GM12873 (cell line): ENCODE measurements around the gene SPTBN2.

Experiments used
- CTCF ChIP-seq: IDR thresholded peaks from 2 replicates; pipeline ENCODE4 v1.5.1; 2012; ENCODE audit warnings: low read depth, mild to moderate bottlenecking, moderate library complexity, low read length, control low read depth; ENCODE audit not compliant: insufficient read depth; ENCODE audit errors: missing control alignments

SPTBN2 gene

GRCh38 chr11:66685276-66686099 lies 43.5 kb downstream of the SPTBN2 start:
- no peak for TF ChIP-seq CTCF

DNA sequence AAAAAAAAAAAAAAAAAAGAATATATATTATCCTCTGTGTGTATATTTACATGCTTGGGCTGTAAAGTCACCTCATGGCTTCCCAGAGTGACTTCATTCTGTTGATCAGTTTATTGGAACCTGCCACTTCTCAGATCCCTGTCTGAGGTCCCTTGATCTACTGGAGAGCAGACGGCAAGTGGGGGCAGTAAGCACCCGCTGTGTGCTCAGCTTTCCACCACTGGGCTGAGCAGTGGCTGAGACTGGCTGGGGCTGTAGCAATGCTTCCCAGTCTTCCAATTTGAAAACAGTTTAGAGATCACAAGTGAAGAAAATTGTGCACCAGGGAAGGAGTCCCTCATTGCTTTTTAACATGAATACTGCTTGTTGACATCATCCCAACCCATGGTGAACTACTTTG lies 44.4 kb downstream of the SPTBN2 start:
- TF ChIP-seq CTCF: no peak

DNA sequence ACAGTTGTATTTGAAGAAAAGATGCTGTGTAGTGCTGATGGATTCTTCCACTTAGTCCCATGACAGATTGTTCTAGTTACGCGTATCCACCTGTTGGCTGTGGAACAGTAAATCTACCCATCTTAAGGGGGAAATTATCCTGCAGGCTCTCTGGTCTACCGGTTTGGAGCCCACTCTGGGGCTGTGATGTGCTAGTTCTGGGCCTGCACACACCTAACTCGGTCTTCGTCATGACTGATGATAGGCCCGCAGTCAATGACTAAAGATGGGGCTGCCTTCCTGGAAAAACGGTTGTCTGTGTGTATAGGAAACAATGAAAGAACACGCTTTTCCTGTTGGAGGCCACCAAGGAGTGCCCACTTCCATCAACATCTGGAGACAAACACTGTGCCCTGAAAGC lies 45.1 kb downstream of the SPTBN2 start:
- no peak for TF ChIP-seq CTCF

- TF ChIP-seq CTCF: no peak
Measured at GRCh38 chr11:66680966-66681645, 47.9 kb downstream of the SPTBN2 start.

DNA sequence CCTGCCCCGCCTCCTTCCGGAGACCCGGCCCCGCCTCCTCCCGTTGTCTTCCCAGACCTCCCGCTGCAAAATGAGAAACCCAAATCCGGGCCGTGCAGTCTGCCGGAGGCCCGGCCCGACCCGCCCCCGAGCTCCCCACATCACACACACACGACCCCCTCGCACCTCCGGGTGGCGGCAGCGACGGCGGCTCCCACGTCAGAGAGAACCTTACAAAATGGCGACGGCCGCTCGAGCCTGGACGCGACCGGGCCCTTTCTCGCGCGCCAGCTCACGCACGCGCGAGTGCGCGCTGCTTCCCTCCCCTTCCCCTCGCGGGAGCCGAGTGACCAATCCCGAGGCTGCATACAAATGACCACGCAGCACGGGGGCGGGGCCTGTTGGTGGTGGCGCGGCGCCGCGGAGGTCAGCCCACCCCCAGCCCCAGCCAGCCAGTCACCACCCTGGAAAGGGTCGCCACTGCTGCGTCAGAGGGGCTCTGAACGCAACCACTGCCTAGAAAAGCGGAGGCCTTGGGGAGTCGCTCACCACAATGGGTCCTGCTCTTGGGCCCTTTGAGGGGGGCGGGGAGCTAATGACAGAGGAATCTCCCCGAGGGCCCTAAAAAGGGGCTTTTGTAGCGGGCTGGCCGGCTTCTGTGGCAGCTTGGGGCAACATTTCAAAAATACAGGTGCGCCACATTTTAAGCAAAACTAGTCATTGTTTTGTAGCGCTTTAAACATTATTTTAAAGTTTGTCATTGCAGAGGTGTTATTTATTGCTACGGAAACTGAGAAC lies 51.2 kb downstream of the SPTBN2 start, which contains the start of gene RBM4B:
Gene RBM4B, minus strand, starts transcription at position 289 of the 777 bp plus-strand sequence. CDS start 808 bp downstream, outside the sequence.
- TF ChIP-seq CTCF: no peak

DNA sequence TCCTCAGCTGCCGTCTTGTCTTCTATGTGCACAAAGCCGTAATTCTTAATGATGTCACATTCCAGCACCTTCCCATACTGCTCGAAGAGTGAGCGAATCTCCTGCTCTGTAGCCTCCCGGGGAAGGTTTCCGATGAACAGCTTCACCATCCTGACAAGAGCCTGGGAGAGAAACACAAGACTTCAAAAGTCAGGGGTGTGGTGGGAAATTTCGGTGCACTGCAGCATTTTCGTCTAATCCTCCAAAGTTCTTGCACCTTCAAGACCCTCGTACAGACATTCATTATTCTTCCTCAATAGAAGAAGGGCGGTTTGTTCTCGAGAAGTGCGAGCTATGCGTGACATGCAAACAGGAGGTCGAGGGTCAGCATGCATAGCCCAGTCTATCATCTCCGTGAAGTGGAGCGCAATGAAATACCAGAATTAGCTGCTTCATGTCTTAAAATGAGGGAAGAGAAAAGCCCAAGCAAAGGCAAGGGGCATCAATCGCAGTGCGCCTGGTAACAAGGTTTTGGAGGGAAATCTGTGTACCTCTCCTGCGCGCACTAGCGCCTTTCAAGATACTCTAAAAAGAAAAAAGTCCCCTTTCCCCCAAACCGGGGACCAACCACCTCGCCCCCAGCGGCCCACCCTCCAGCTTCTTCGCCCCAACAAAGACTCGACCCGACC lies 52.0 kb downstream of the SPTBN2 start:
- no peak for TF ChIP-seq CTCF
